Right lobe of liver (tissue), 6 donors: ENCODE results near the gene SHC3. TPM values are rescaled to one million over a fixed set of nuclear protein-coding genes. Genes with fewer than 3 reads are reported as not detected.

Experiments
- ATAC-seq, 4 donors: fragments of 200-7000 bp; cut with Tn5 transposase; one replicate each; pipeline ENCODE4 v1.9.1; 2020; ENCODE audit warnings: mild to moderate bottlenecking in 4 of 4, moderate library complexity in 4 of 4
- DNase-seq, 3 donors: peaks; one replicate each; pipeline ENCODE4 v3.0.0-alpha.2; 2020
- H3K27ac ChIP-seq, 3 donors: fragments of 200-600 bp; one replicate each; pipeline ENCODE4 v1.8.0; 2022
- H3K27me3 ChIP-seq, 2 donors: fragments of 200-600 bp; one replicate each; pipeline ENCODE4 v1.8.0; 2022
- H3K36me3 ChIP-seq, 4 donors: fragments of 200-600 bp; sonication (generic) in 1 of 4; one replicate each; pipeline versions ENCODE4 v1.5.1 to v1.8.0; 2017 to 2022; ENCODE audit warnings: control low read depth in 1 of 4
- H3K4me1 ChIP-seq, 4 donors: fragments of 200-600 bp; sonication (generic) in 1 of 4; one replicate each; pipeline versions ENCODE4 v1.5.1 to v1.8.0; 2017 to 2022; ENCODE audit warnings: control low read depth in 1 of 4
- H3K4me3 ChIP-seq, 3 donors: fragments of 200-600 bp; one replicate each; pipeline ENCODE4 v1.8.0; 2022
- H3K9me3 ChIP-seq, 4 donors: fragments of 200-600 bp; sonication (generic) in 1 of 4; one replicate each; pipeline versions ENCODE4 v1.5.1 to v1.8.0; 2017 to 2022; ENCODE audit warnings: control low read depth in 1 of 4
- POLR2A ChIP-seq: fragments of 450-650 bp; IDR thresholded peaks from one replicate; pipeline ENCODE4 v1.6.1; 2017; ENCODE audit warnings: antibody characterized with exemption, mild to moderate bottlenecking
- WGBS: methylation state at CpG from one replicate; pipeline ENCODE4 v1.1.6; 2018; ENCODE audit warnings: low coverage, low lambda C conversion rate; ENCODE audit not compliant: insufficient coverage; ENCODE audit errors: missing lambda C conversion rate; 5-methylcytosine and 5-hydroxymethylcytosine counted together
- intact Hi-C, 2 donors: fragments of 100-400 bp; cut with DNase I; formaldehyde crosslinking; loops; one replicate each; pipeline versions ENCODE4 v1.11.2 to v1.14.1; 2022
- total RNA-seq, 6 experiments: library from RNA; depleted of rRNA in 2 of 6; stranded (reverse); fragments of >200 nt in 2 of 6; fragmentation: NEBNext Ultra II Directional in 3 of 6; extraction: Animal tissue kit (Norgen Biotek cat#: 25700) in 3 of 6; gene quantifications; one replicate each; pipeline versions ENCODE4 v1.1.0 to v1.2.4, GENCODE V29; 2016 to 2023
- TF ChIP-seq, protein P1 (sequence below), 4 donors: fragments of 200-600 bp in 3 of 4; fragments of 450-650 bp in 1 of 4; IDR thresholded peaks; one replicate each; pipeline versions ENCODE4 v1.5.1 to v1.8.0; 2016 to 2022; ENCODE audit warnings: antibody characterized with exemption in 4 of 4, mild to moderate bottlenecking in 2 of 4
- donor health status: DM: no; HTN: yes; CAD: no.
- donor health status: DM: no; HTN: no; CAD: no.
- donor health status: DM: no; HTN: no; CAD: no.
- donor health status: DM: no; HTN: yes; CAD: no.
- donor health status: DM: no; HTN: yes; CAD: no.

SHC3 gene
- total RNA-seq, 6 experiments from 2014 or later: 0.05 to 0.35 (median 0.17) TPM

DNA sequence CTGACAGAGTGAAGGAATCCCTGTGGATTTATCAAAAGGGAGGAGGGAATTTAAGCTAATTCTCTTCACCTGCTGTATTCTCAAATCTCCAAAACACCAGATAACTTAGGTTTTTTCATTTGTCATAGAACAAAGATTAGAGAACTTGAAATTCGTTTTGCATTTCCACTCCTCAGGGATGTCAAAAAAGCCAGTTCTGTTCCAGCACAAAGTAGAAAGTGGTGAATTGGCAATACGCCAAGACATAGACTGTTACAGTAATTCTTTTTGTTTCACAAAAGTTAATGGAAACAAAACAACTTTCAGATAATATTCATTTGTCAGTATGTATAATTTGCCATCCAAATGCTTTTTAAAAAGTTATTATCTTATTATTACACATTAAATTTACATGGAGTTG, 172.4 kb downstream of the SHC3 start:
- 14% methylated on average over 2 of the region's 2 CpGs for WGBS
- no peaks in the 10 kb centered on the region for H3K27me3 ChIP-seq
- no peaks in the 10 kb centered on the region for H3K36me3 ChIP-seq
- DNase-seq (no peak), ATAC-seq (no peak)
- TF ChIP-seq POLR2A: no peak
- TF ChIP-seq, protein P1, sequence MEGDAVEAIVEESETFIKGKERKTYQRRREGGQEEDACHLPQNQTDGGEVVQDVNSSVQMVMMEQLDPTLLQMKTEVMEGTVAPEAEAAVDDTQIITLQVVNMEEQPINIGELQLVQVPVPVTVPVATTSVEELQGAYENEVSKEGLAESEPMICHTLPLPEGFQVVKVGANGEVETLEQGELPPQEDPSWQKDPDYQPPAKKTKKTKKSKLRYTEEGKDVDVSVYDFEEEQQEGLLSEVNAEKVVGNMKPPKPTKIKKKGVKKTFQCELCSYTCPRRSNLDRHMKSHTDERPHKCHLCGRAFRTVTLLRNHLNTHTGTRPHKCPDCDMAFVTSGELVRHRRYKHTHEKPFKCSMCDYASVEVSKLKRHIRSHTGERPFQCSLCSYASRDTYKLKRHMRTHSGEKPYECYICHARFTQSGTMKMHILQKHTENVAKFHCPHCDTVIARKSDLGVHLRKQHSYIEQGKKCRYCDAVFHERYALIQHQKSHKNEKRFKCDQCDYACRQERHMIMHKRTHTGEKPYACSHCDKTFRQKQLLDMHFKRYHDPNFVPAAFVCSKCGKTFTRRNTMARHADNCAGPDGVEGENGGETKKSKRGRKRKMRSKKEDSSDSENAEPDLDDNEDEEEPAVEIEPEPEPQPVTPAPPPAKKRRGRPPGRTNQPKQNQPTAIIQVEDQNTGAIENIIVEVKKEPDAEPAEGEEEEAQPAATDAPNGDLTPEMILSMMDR (IDR thresholded peaks at IDR 0.05): no peak
- H3K9me3 ChIP-seq: no peaks in the 10 kb centered on the region
- H3K4me3 ChIP-seq: no peak overlapping the region
- H3K4me1 ChIP-seq: no peaks in the 10 kb centered on the region
- intact Hi-C loops: no loop called here
- H3K27ac ChIP-seq: no peak overlapping the region

DNA sequence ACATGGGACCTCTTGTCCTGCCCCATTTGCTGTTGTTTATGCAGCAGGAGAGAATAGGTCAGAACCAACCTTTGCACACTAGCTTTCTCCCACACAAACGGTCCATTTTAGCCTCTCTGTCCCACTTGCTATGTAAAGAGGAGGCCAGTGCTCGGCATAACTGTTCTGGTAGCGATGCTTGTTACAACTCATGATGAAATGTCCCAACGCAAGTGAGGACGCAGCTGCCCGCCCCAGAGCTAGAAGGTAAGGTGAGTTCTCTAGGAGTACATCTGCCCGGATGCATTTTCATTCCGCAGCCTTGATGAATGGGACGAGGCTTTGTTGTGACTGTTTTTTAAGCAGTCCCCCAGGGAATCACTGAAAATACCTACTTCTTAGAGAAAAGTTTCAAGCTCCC, 173.3 kb downstream of the SHC3 start:
- Histone ChIP-seq H3K4me1 (peaks cover 0 to 5% (median 0%) of the 10 kb centered on the region in 4 donors), H3K27me3 (no peaks in the 10 kb centered on the region), H3K27ac (no peak overlapping the region), H3K36me3 (no peaks in the 10 kb centered on the region), H3K4me3 (no peak overlapping the region), H3K9me3 (no peaks in the 10 kb centered on the region)
- intact Hi-C loops: no loop called here
- ATAC-seq (no peak), DNase-seq (no peak)
- TF ChIP-seq POLR2A: no peak
- TF ChIP-seq, protein P1 (IDR thresholded peaks at IDR 0.05): no peak
- 67% methylated on average over 9 of the region's 9 CpGs for WGBS

DNA sequence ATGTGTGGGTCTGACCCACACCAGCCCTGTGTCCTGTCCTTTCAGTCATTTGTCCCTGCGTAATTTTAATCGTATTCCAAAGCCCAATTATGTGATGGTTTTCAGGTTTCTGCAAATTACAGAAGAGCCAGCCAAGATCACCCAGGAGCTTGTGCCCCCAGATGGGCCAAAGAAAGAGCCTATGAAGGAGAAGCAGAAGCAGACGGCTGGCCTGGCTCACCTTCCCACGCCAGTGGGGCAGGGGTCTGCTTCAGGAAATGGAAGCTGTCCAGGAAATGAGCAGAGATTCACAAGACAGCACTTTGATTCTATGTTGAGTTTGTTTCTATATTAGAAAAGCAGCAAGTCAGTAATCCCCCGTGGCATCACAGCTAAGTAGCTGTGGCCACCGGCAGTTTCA, 175.6 kb downstream of the SHC3 start:
- DNase-seq: no peak
- WGBS: 61% methylated on average over 6 of the region's 6 CpGs
- intact Hi-C loops: loop anchor here (5.0 kb wide), 1 partner anchor 411 kb away; no protein-coding TSS in a partner anchor

DNA sequence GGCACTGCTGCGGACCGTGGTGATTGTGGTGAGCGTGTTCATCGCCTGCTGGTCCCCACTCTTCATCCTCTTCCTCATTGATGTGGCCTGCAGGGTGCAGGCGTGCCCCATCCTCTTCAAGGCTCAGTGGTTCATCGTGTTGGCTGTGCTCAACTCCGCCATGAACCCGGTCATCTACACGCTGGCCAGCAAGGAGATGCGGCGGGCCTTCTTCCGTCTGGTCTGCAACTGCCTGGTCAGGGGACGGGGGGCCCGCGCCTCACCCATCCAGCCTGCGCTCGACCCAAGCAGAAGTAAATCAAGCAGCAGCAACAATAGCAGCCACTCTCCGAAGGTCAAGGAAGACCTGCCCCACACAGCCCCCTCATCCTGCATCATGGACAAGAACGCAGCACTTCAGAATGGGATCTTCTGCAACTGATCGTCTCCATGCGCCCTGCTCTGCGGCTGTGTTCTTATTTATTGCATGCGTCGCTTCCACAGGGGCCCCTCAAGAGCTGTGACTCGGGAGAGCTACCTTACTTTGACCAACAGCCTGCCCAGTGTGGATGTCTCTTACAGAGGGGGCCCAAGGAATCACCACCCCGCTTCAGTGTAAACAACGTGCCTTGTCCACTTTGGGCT, 176.6 kb downstream of the SHC3 start:
- DNase-seq: no peak
- Histone ChIP-seq H3K4me3 (no peak overlapping the region), H3K4me1 (peaks cover 0 to 5% (median under 1%) of the 10 kb centered on the region in 4 donors), H3K9me3 (no peaks in the 10 kb centered on the region), H3K27ac (no peak overlapping the region), H3K36me3 (no peaks in the 10 kb centered on the region), H3K27me3 (no peaks in the 10 kb centered on the region)
- no peak for ATAC-seq
- TF ChIP-seq POLR2A: no peak
- TF ChIP-seq, protein P1 (IDR thresholded peaks at IDR 0.05): no peak
- 65% methylated on average over 11 of the region's 27 CpGs for WGBS
- intact Hi-C loops: loop anchor here (5.0 kb wide), 1 partner anchor 410 kb away; no protein-coding TSS in a partner anchor

More for the DNA sequence above, 175.6 kb downstream of the SHC3 start:
- TF ChIP-seq, protein P1 (IDR thresholded peaks at IDR 0.05): no peak
- no peak for TF ChIP-seq POLR2A
- Histone ChIP-seq H3K36me3 (no peaks in the 10 kb centered on the region), H3K9me3 (no peaks in the 10 kb centered on the region), H3K27me3 (no peaks in the 10 kb centered on the region), H3K4me1 (peaks cover 0 to 5% (median 0%) of the 10 kb centered on the region in 4 donors), H3K27ac (no peak overlapping the region), H3K4me3 (no peak overlapping the region)
- no peak for ATAC-seq
